Stimulated activated CD8-positive, alpha-beta memory T cell treated with anti-CD3 and anti-CD28 coated beads, Interleukin-12 subunit alpha, Interleukin-12 subunit beta, amount 100 ng/mL, for 4 hours (primary cell): ENCODE results near the gene GJD3.

Experiments used
- DNase-seq: peaks from one replicate; pipeline ENCODE4 v3.0.0-alpha.2; 2020; ENCODE audit warnings: low read depth

GJD3 gene

DNA sequence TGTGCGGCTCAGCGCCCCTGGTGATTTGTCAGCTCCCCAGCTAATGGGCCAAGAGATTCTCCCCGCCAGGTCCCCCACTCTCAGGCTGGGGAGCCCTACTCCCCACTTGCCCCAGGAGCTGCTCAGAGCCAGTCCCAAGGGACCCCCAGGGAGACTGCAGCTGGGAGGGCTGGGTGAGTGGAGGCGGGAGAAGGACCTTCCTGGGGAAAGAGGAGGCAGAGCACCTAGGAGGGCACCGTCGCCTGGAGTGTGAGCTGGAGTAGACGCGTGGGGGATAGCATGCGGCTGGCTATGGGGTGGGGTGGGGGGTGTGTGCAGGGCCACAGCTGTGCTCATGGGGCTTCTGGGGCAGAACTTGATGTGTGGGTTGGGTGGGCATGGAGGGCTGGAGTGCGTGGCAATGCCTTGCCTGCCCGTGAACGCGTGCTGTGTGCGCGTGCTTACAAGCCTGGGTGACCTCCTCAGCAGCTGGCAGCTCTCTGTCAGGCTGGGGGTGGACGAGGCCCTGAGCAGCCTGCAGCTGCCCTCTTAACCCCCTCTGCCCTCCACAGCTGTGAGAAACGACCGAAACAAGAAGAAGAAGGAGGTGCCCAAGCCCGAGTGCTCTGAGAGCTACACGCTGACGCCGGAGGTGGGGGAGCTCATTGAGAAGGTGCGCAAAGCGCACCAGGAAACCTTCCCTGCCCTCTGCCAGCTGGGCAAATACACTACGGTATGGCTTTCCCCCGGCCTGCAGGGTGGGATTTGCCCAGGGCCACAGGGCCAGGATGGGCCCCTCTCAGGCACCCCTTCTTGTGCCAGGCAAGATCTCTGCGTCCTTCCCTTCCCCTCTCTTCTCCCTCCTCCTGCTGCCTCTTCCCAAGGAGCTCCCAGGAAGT lies 12.9 kb downstream of the GJD3 start:
- no peak for DNase-seq

- DNase-seq: no peak
Observed at GRCh38 chr17:40350689-40351358, 13.7 kb downstream of the GJD3 start.

GRCh38 chr17:40349895-40350688 lies 14.4 kb downstream of the GJD3 start:
- no peak for DNase-seq

GRCh38 chr17:40349477-40349894 lies 15.1 kb downstream of the GJD3 start:
- DNase-seq: no peak

DNA sequence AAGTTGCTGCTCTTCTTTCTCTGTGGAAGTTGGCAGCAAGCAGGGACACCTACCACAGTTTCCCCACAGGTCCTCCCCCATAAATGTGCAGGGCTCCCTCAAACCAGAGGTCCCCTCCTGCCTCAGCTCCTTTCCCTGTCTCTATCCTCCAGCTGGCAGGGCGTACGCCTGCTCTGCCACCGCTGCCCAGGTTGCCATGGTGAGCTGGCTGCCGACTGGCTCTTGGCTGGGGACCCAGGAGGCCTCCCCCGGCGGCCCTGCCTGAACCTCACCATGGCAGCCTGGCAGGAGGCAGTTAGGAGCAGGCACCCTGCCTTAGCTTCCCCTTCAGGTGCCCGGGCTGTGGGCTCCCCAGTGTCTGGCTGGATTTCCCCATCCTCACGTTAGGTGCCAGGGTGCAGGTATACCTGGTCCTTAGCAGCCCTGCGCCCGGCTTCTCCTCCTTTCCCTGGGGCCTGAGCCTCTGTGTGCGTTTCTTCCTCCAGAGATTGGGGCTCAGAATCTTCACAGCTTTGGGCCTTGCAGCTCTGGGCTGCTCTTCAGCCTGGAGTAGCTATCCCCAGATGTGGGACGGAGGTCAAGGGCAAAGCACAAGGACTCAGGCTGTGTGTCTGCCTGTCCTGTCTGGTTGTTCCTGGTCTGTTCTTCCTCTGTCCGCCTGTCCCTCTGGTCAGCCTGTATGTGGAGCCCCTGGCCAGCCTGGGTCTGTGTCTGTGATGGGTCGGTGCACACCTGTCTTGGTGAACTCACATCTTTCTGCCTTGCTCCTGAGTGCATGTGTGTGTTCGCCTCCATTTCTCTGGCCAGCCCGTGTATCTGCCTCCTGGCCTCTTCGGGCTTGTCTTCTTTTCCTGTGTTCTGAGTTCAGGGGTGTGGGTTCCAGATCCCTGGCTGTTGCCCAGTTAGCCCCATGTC lies 15.7 kb downstream of the GJD3 start:
- no peak for DNase-seq

DNA sequence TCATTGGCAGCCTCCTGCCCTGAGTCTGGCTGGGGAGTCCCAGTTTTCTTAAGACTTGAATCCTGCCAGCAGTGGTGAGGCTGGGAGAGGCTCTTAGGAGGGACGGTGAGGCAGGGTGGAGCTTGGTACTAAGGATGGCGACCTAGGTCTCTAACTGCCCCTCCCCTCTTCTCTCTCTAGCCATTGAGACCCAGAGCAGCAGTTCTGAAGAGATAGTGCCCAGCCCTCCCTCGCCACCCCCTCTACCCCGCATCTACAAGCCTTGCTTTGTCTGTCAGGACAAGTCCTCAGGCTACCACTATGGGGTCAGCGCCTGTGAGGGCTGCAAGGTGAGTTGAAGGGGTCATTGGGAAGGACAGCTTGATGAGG lies 16.4 kb downstream of the GJD3 start:
- no peak for DNase-seq

DNA sequence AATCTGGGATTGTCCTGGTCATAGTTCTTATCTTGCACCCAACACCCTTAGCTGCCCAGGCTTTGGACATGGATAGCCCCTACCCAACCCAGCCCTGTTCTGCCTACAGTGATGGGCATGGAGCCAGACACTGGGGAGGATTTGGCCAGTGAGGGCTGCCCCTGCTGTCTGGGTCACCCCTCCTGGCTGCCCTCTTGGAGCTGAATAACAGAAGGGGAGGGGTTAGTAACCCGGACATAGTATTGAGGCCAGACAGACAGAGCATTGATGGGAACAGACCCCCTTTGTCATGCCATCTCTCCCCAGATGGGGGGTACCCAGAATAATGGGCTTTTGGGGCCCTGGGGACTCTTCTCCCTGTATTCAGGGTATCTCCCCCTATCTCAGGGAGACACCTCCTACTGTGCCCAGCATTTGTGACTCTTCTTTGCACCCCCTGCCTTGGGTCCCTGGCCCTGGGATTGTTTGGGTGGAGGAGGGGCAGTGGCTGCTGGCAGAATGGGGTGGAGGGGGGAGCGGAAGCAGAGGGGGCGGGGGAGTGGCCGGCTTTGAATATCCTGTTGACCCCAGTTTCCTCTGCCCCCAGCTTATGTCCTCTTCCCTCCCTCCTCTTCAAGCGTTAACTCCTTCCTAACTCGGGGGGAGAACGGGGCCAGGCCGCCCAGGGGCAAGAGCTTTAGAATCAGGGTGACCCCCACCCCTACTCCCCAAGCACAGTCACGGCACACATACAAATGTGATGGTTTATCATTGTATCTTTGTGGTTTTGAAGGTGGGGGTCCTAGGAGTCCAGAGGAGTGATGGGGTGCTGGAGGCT lies 17.0 kb downstream of the GJD3 start:
- DNase-seq: no peak

DNA sequence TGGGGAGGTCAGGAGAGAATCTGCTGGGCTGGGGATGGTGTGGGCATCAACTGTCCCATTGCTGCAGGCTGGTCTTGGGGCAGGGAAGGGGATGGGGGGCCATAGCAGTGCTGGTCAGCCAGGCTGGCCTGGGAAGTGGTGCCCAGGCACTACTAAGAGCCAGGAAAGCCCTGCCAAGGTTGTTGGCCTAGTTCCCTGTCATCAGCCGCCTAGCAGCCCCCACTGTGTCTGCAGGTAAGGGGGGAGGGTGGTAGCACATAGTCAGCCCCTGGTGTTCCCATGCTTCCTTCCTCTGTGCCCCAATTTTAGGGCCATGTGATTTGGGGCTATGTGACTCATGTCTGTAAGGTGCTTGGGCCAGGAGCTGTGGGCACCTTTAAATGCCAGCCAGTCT lies 17.8 kb downstream of the GJD3 start:
- no peak for DNase-seq

GRCh38 chr17:40345994-40346764 lies 18.4 kb downstream of the GJD3 start:
- no peak for DNase-seq

DNA sequence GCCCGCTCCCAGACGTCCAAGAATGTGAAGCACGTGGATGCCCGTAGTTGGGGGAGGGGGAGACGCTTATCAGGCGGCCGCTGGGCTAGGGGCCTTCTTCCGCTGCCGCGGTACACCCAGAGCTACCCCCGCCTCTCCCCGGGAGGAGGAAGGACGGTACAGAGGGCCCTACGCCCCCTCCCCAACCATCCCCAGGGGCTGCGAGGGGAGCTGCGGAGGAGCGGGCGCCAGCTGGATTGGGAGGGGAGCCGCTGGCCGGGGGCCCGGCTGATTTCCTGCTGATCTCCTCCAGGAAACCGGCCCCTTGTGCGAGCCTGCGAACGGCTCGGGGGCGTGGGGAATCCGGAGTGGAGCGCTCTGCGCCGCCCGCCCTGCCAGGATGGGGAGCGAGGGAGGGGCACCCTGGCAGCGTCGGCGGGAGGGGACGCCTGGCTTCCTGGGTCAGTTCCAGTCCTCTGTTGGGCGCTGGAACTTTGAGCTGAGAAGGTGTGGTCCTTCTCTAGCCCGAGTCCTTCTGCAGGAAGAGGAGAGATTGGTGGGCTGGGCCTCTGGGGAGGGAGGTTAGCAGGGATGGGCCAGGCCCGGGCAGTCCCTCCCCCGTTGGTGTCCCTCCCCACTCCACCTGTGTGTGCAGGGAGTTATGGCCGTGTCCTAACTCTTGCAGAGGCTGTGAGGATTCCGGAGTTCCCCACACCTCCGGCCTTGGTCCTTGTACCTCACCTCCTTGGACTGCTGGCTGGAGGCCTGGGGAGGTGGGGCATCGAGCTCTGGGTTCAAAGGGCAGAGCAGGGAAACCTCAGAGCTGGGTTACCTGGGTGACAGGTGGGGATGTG lies 19.2 kb downstream of the GJD3 start:
- no peak for DNase-seq

DNA sequence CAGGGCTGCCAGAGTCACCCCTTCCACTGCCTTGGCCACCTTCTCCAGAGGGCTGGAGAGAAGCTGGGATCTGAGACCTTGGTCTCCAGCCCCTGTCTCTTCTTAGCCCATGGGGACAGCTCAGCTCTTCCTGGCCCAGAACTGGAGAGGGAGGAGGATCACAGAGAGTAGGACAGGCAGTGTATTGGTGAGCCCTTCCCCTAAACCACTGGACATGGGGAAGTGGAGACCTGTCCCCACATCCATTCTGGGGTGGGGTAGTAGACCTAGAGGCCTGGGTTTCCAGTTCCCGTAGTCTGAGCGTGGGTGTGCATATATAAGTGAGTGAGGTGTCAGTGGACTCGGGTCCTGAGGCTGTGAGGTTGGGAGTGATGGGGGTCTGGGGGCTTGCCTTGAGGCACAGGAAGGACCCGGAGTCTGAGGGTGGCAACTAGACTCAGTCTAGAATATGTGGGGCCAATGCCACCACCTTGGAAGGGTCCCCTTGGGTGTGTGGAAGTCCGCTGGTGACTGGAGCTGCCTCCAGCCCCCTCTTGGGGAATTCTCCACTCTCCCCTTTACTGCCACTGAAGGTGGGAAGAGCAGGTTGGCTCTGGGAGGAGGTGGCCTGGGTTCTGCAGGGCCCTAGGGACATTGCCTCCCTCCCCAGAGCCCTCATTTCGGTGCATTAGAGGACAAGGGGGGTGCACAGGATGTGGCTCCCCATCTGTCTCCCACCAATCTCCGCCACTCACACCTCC lies 19.9 kb downstream of the GJD3 start:
- no peak for DNase-seq

- no peak for DNase-seq
Observed at GRCh38 chr17:40343219-40344119, 21.1 kb downstream of the GJD3 start.

- DNase-seq: no peak
Observed at GRCh38 chr17:40342504-40343218, 21.9 kb downstream of the GJD3 start.

GRCh38 chr17:40341808-40342503 lies 22.6 kb downstream of the GJD3 start:
- no peak for DNase-seq

GRCh38 chr17:40340880-40341807 lies 23.4 kb downstream of the GJD3 start:
- DNase-seq: peak; percentile 78
